Esophagus muscularis mucosa (tissue), 4 donors: ENCODE measurements around the gene DMD.

Experiments used
- EP300 ChIP-seq: sonication (generic); formaldehyde crosslinking; IDR thresholded peaks from one replicate; pipeline ENCODE4 v1.6.1; 2017; ENCODE audit warnings: antibody characterized with exemption
- POLR2A ChIP-seq: fragments of 450-650 bp; IDR thresholded peaks from one replicate; pipeline ENCODE4 v1.6.1; 2017; ENCODE audit warnings: antibody characterized with exemption, moderate library complexity, mild to moderate bottlenecking, low read depth
- TF ChIP-seq, protein P1 (sequence below), 3 experiments: fragments of 200-600 bp in 2 of 3; fragments of 450-650 bp in 1 of 3; sonication (generic) in 2 of 3; IDR thresholded peaks; one replicate each; pipeline ENCODE4 v1.5.1; 2017 to 2019; ENCODE audit warnings: antibody characterized with exemption in 3 of 3, mild to moderate bottlenecking in 2 of 3, moderate library complexity in 1 of 3

DNA sequence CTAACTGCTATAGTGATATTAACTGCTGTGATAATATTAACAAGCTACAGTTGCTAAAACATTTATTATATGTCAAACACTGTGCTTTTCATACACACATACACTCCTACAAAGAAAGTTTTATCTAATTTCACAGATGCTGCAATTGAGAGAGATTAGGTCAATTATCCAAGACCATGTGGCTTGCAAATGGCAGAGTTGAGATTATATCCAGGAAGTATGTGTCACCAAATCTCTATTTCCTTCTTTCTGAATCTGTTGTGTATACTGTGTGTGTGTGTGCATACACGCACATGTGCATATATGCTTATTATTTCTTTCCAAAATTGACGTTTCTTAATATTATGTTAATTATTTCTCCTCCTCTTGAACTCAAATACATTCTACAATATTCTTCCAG lies 1363.6 kb downstream of the DMD start:
- TF ChIP-seq EP300, result no peak
- TF ChIP-seq, protein P1, sequence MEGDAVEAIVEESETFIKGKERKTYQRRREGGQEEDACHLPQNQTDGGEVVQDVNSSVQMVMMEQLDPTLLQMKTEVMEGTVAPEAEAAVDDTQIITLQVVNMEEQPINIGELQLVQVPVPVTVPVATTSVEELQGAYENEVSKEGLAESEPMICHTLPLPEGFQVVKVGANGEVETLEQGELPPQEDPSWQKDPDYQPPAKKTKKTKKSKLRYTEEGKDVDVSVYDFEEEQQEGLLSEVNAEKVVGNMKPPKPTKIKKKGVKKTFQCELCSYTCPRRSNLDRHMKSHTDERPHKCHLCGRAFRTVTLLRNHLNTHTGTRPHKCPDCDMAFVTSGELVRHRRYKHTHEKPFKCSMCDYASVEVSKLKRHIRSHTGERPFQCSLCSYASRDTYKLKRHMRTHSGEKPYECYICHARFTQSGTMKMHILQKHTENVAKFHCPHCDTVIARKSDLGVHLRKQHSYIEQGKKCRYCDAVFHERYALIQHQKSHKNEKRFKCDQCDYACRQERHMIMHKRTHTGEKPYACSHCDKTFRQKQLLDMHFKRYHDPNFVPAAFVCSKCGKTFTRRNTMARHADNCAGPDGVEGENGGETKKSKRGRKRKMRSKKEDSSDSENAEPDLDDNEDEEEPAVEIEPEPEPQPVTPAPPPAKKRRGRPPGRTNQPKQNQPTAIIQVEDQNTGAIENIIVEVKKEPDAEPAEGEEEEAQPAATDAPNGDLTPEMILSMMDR (IDR thresholded peaks at IDR 0.05), result no peak
- no peak for TF ChIP-seq POLR2A
